Fibroblast of villous mesenchyme (primary cell): ENCODE results near the gene GOLGA6L1. TPM values are rescaled to one million over a fixed set of nuclear protein-coding genes. Genes with fewer than 3 reads are reported as not detected.

Experiments
- DNase-seq: peaks from one replicate; pipeline ENCODE4 v3.0.0-alpha.2; 2010; ENCODE audit warnings: low read depth
- H3K4me3 ChIP-seq: 2 replicates; pipeline ENCODE4 v1.5.1; 2011; ENCODE audit warnings: low read depth, mild to moderate bottlenecking, low read length
- small RNA-seq: library from RNA; depleted of rRNA; stranded (forward); fragments of <200 nt; gene quantifications from one replicate; pipeline ENCODE3, GENCODE V24; 2012
- total RNA-seq: library from RNA; depleted of rRNA; stranded (reverse); fragments of >200 nt; gene quantifications from 2 replicates; pipeline ENCODE4 v1.2.3, GENCODE V29; 2012
- TF ChIP-seq, protein P1 (sequence below): IDR thresholded peaks from 2 replicates; pipeline ENCODE4 v1.5.1; 2012; ENCODE audit warnings: low read depth, mild to moderate bottlenecking, low read length; ENCODE audit not compliant: insufficient read depth

GOLGA6L1 gene
- total RNA-seq, 1 donor: not detected

DNA sequence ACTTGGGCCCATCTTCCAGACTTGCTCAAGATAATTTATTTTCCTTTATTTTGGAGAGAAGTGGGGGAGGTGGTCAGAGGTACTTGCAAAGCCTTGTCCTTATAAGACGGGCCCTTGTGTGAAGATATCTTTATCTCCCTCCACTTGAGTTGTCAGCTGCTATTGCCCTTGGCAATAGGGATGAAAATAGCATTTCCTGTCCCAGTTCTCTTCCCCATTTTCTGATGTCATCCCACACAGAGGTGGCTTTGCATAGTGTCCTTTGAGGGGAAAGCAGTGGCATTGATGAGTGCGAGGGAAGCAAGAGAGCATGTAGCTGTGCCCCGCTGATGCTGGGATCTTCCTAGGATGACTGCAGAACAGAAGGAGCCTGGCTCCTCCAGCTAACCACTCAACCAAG is 55.4 kb downstream of the GOLGA6L1 start:
- TF ChIP-seq, protein P1, sequence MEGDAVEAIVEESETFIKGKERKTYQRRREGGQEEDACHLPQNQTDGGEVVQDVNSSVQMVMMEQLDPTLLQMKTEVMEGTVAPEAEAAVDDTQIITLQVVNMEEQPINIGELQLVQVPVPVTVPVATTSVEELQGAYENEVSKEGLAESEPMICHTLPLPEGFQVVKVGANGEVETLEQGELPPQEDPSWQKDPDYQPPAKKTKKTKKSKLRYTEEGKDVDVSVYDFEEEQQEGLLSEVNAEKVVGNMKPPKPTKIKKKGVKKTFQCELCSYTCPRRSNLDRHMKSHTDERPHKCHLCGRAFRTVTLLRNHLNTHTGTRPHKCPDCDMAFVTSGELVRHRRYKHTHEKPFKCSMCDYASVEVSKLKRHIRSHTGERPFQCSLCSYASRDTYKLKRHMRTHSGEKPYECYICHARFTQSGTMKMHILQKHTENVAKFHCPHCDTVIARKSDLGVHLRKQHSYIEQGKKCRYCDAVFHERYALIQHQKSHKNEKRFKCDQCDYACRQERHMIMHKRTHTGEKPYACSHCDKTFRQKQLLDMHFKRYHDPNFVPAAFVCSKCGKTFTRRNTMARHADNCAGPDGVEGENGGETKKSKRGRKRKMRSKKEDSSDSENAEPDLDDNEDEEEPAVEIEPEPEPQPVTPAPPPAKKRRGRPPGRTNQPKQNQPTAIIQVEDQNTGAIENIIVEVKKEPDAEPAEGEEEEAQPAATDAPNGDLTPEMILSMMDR: no peak
- H3K4me3 ChIP-seq: no peak overlapping the region
- no peak for DNase-seq

DNA sequence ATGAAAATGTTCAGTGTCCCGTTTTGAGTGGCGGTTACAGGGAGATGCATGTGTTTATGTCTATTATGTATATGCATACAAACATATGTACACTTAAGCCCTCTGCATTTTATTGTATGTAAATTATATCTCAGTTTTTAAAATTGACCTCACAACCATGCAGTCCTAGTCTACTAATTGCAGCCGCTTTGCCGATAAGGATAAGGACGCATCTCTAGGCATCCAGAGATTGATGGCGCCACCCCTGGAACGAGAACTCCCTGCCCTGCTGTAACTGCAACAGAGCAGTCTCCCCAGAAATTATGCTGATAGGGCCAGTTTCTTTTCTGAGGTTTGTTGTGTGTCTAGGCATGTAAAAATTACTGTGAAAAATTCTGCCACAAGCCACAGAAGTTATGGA is 56.9 kb downstream of the GOLGA6L1 start:
- no peak for DNase-seq
- TF ChIP-seq, protein P1: no peak
- no peak overlapping the region for H3K4me3 ChIP-seq

Small RNAs within 50 kb of the gene (small RNA-seq; reads per million reads assigned to genes)
- not detected for gene RN7SL106P

Other genes starting within 250 kb of the GOLGA6L1 start
- 89.9 and 108 TPM in 2 replicates for gene CYFIP1, start 156.5 kb downstream of the GOLGA6L1 start, total RNA-seq
- gene TUBGCP5, start 97.3 kb downstream of the GOLGA6L1 start, total RNA-seq: 21.3 and 31.1 TPM in 2 replicates
- gene GOLGA6L26, start 197.4 kb upstream of the GOLGA6L1 start, total RNA-seq: not detected in 2 replicates
- under 0.01 TPM in 2 replicates for gene GOLGA8S, start 217.9 kb upstream of the GOLGA6L1 start, total RNA-seq